ENCODE data around the gene CYTIP. TPM values are rescaled to one million over a fixed set of nuclear protein-coding genes. Genes with fewer than 3 reads are reported as not detected.

CYTIP gene
- total RNA-seq, 1 donor from 2014 or later: 0.54 TPM

- Histone ChIP-seq H3K9ac (no peak overlapping the region), H3K4me2 (no peak overlapping the region), H3K9me3 (ENCODE audit: low read depth) (no peaks in the 10 kb centered on the region), H3K27me3 (no peaks in the 10 kb centered on the region), H3K4me3 (no peak overlapping the region), H3K36me3 (no peaks in the 10 kb centered on the region), H3F3A (ENCODE audit: low read depth) (no peaks in the 10 kb centered on the region), H2AFZ (replicated peaks) (no peak overlapping the region), H4K20me1 (ENCODE audit: low read depth) (no peaks in the 10 kb centered on the region), H3K27ac (no peak overlapping the region), H3K79me2 (ENCODE audit: low read depth) (no peaks in the 10 kb centered on the region), H3K4me1 (no peaks in the 10 kb centered on the region)
- no peak for DNase-seq (ENCODE audit: low spot score)
- H3K4me1 Mint-ChIP-seq: no peaks in the 10 kb centered on the region
- no peaks in the 10 kb centered on the region for H3K9me3 Mint-ChIP-seq
- H3K4me3 Mint-ChIP-seq: no peak overlapping the region
- no peaks in the 10 kb centered on the region for H3K36me3 Mint-ChIP-seq
- TF ChIP-seq CTCF (IDR thresholded peaks at IDR 0.05) (no peak), EZH2 (IDR thresholded peaks at IDR 0.05) (no peak), EZH2phosphoT487 (IDR thresholded peaks at IDR 0.05) (no peak)
- no peak overlapping the region for H3K27ac Mint-ChIP-seq
- peaks cover 5% of the 10 kb centered on the region for H3K27me3 Mint-ChIP-seq (ENCODE audit: insufficient read depth, low read depth)
Measured at GRCh38 chr2:157443090-157443489, 799 bp downstream of the CYTIP start.

GRCh38 chr2:157442636-157443035 is 1.3 kb downstream of the CYTIP start:
- peaks cover 5% of the 10 kb centered on the region for H3K27me3 Mint-ChIP-seq (ENCODE audit: insufficient read depth, low read depth)
- H3K4me1 Mint-ChIP-seq: no peaks in the 10 kb centered on the region
- no peaks in the 10 kb centered on the region for H4K20me1 ChIP-seq (ENCODE audit: low read depth)
- H3K9me3 Mint-ChIP-seq: no peaks in the 10 kb centered on the region
- no peak overlapping the region for H3K9ac ChIP-seq
- no peak overlapping the region for H3K27ac ChIP-seq
- H3K79me2 ChIP-seq (ENCODE audit: low read depth): no peaks in the 10 kb centered on the region
- H3K4me3 ChIP-seq: no peak overlapping the region
- H3F3A ChIP-seq (ENCODE audit: low read depth): no peaks in the 10 kb centered on the region
- H3K4me2 ChIP-seq: no peak overlapping the region
- no peaks in the 10 kb centered on the region for H3K9me3 ChIP-seq (ENCODE audit: low read depth)
- H2AFZ ChIP-seq (replicated peaks): no peak overlapping the region
- no peaks in the 10 kb centered on the region for H3K36me3 Mint-ChIP-seq
- H3K4me3 Mint-ChIP-seq: no peak overlapping the region
- TF ChIP-seq EZH2 (IDR thresholded peaks at IDR 0.05) (no peak), EZH2phosphoT487 (IDR thresholded peaks at IDR 0.05) (no peak), CTCF (IDR thresholded peaks at IDR 0.05) (no peak)
- DNase-seq (ENCODE audit: low spot score): no peak
- H3K27ac Mint-ChIP-seq: no peak overlapping the region
- no peaks in the 10 kb centered on the region for H3K27me3 ChIP-seq
- no peaks in the 10 kb centered on the region for H3K4me1 ChIP-seq
- no peaks in the 10 kb centered on the region for H3K36me3 ChIP-seq

GRCh38 chr2:157442191-157442590 is 1.7 kb downstream of the CYTIP start:
- Mint-ChIP-seq H3K9me3 (no peaks in the 10 kb centered on the region), H3K4me1 (no peaks in the 10 kb centered on the region)

More at GRCh38 chr2:157442191-157442590, 1.7 kb downstream of the CYTIP start:
- TF ChIP-seq EZH2 (IDR thresholded peaks at IDR 0.05) (no peak), CTCF (IDR thresholded peaks at IDR 0.05) (no peak), EZH2phosphoT487 (IDR thresholded peaks at IDR 0.05) (no peak)
- Histone ChIP-seq H2AFZ (replicated peaks) (no peak overlapping the region), H3F3A (ENCODE audit: low read depth) (no peaks in the 10 kb centered on the region), H3K36me3 (no peaks in the 10 kb centered on the region), H3K9me3 (ENCODE audit: low read depth) (no peaks in the 10 kb centered on the region), H3K4me3 (no peak overlapping the region), H3K4me1 (no peaks in the 10 kb centered on the region), H3K9ac (no peak overlapping the region), H3K27me3 (no peaks in the 10 kb centered on the region), H3K79me2 (ENCODE audit: low read depth) (no peaks in the 10 kb centered on the region), H3K27ac (no peak overlapping the region), H3K4me2 (no peak overlapping the region), H4K20me1 (ENCODE audit: low read depth) (no peaks in the 10 kb centered on the region)
- Mint-ChIP-seq H3K27me3 (ENCODE audit: insufficient read depth, low read depth) (peaks cover 5% of the 10 kb centered on the region), H3K36me3 (no peaks in the 10 kb centered on the region), H3K27ac (no peak overlapping the region), H3K4me3 (no peak overlapping the region)
- no peak for DNase-seq (ENCODE audit: low spot score)
